ENCODE data around the gene CIITA.

The CIITA gene

DNA sequence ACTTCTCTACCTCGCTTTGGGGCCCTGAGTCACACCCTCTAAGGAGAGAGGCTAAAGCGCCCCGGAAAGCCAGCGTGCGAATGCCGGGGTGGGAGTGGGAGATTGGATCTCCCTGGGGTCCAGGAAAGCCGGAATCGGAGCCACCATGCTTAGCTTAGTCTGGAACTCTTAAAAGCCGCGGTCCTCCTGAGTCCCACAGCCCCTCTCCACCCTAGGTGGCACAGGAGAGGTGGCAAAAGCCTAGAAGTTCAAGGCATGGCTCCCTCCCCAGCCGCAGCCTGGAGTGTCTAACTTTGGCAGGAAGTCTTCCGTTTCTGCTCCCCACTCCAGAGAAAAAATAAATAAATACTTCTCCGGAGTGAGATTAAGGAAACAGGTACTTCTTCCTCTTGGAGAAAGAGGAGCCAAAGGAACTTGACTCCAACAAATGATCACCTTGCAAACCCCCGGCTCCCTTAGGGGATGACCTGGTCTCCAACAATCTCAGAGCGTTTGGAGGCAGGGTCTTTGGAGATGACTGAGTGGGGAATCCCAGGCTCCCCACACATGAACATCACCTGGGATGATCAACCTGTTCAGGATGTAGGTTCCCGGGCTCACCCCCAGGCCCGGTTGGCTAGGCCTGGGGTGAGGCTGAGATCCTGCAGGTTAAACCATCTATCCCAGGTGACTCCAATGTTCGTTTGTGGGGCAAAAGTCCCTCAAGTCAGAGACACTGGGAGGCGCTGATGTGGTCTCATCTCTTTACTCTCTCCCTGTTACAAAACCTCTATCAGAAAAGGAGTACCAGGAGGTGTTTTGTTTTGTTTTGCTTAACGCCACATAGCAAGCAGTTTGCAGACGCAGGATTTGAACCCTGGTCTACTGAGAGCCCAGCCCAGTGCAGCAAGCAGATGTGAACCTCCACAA, 2.9 kb downstream of the CIITA start:
- DNase-seq: no peak

DNA sequence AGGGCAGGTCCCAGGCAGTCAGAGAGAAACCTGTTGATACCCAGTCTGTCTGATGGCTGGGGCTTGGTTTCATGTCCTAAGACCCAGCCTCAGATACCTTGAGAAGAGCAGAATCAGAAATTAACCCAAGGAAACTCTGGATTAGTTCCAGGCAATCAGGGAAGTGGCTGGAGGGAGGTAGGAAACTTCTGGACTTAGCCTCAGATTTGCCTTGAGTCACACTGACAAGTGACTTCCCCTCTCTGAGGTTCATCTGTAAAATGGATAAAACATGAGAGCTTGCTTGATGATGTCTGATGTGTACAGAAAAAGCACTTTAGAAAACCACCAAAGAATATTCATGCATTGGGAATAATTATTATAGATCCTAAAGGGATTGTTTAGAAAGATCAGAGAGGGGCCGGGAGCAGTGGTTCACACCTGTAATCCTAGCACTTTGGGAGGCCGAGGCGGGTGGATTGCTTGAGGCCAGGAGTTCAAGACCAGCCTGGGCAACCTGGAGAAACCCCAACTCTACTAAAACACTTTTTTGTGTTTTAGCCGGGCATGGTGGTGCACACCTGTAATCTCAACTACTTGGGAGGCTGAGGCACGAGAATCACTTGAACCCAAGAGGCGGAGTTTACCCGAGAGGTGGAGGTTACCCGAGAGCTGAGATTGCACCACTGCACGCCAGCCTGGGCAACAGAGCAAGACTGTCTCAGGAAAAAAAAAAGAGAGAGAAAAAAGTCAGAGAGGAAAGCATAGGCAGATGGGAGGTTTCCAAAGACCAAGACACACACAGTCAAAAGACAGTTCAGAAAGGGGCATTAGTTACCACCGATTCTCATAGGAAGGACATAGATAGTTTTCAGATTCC, 3.8 kb downstream of the CIITA start:
- DNase-seq: no peak

GRCh38 chr16:10881479-10882030, 4.6 kb downstream of the CIITA start:
- no peak for DNase-seq

DNA sequence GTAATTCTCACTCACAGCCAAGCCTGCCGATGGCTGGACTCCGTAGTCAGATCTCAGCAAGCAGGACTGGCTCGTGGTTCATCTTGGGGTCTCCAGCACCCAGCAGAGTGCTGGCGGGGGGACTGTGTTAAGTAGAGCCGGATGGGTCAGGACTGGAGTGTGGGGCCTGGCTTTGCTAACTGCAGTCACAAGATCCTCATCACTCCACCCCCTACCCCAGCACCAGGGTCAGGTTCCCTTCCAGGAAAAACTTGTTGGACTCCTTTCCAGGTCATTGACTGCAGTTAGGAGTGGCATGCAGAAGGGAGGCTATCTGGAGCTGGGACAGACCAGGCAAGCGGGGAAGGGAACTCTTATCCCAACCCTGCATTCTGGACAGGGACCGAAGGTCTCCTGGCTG, 6.0 kb downstream of the CIITA start:
- no peak for DNase-seq

DNA sequence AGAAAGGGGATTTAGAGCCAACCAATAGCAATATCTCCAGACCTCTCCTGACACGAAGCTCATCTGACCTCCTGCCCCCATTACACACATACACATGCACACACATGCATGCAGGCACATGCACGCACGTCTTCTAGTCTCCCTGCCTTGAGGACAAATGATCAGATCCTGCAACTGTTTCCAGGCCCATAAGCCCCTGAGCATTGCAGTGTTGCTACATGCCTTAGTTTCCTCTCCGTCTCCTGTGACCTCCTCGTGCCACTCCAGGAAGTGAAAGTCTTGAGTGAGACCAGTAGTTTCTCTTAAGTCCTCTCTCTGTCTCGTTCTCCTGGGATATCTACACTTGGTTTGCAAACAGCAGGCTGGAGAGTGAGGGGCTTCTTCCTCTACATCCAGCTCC, 8.2 kb downstream of the CIITA start:
- DNase-seq: no peak

DNA sequence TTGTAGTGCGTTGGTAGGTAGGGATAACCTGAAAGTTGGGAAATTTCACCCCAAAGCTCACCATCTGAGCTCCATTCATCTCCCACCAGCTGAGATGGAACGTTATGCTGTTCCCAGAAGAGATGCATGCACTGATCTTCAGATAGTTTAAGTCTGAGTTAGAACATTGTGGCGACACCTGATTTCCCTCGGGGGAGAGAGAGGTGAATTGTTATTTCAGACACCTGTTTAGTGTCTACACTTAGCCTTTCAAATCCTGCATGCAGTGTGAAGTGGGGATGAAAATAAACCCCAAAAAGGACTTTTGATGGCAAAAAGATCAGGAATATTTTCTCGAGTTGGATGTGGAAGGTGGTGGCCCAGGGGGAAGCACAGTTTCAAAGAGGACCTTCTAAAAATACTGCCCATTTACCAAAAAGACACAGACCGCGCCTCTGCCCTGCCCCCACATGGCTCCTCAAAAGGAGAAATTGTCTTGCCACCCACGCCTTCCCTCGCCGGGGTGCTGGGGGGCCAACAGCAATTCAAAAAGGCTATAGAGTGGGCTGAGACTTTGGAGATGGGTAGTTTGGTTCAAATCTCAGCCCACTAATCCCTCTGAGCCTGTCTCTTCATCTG, 11.4 kb downstream of the CIITA start:
- DNase-seq: no peak

- DNase-seq: no peak
These were observed 12.9 kb downstream of the CIITA start for GRCh38 chr16:10889855-10890254.

- DNase-seq: no peak
These were observed 15.8 kb downstream of the CIITA start for GRCh38 chr16:10892782-10893318.

DNA sequence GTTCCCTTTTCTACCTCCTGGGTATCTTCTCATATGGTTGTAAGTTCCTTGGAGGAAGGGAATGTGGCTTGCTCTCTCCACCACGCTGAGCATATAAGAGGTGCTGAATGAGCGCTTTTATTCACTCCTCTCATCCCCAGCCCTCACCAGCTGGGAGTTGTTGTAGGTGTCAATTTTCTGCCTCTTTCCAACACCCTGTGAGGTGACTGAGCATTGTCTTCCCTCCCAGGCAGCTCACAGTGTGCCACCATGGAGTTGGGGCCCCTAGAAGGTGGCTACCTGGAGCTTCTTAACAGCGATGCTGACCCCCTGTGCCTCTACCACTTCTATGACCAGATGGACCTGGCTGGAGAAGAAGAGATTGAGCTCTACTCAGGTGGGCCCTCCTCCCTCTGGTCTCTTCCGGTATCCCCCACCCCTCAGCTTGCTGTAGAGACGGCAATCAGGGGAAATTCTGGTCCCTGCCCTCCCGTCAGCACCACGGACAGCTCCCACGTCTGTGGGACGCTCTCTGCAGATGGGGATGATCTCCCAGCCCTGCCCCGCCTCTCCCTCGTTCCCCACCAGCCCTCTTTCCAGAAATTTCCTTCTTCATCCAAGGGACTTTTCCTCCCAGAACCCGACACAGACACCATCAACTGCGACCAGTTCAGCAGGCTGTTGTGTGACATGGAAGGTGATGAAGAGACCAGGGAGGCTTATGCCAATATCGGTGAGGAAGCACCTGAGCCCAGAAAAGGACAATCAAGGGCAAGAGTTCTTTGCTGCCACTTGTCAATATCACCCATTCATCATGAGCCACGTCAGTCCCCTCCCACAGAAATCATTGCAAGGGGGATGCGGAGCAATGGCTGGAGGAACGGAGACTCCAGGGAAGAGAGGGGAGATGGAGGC, 18.3 kb downstream of the CIITA start:
- DNase-seq: no peak

GRCh38 chr16:10896165-10896564, 19.2 kb downstream of the CIITA start:
- DNase-seq: no peak

- DNase-seq: no peak
These were observed 19.7 kb downstream of the CIITA start for GRCh38 chr16:10896723-10897122.

GRCh38 chr16:10897134-10897533, 20.1 kb downstream of the CIITA start:
- no peak for DNase-seq

GRCh38 chr16:10902999-10903398, 26.0 kb downstream of the CIITA start:
- no peak for DNase-seq

- no peak for DNase-seq
These were observed 29.5 kb downstream of the CIITA start for GRCh38 chr16:10906482-10906881.

DNA sequence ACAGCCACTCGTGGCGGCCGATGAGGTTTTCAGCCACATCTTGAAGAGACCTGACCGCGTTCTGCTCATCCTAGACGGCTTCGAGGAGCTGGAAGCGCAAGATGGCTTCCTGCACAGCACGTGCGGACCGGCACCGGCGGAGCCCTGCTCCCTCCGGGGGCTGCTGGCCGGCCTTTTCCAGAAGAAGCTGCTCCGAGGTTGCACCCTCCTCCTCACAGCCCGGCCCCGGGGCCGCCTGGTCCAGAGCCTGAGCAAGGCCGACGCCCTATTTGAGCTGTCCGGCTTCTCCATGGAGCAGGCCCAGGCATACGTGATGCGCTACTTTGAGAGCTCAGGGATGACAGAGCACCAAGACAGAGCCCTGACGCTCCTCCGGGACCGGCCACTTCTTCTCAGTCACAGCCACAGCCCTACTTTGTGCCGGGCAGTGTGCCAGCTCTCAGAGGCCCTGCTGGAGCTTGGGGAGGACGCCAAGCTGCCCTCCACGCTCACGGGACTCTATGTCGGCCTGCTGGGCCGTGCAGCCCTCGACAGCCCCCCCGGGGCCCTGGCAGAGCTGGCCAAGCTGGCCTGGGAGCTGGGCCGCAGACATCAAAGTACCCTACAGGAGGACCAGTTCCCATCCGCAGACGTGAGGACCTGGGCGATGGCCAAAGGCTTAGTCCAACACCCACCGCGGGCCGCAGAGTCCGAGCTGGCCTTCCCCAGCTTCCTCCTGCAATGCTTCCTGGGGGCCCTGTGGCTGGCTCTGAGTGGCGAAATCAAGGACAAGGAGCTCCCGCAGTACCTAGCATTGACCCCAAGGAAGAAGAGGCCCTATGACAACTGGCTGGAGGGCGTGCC, 30.1 kb downstream of the CIITA start:
- no peak for DNase-seq

GRCh38 chr16:10907757-10908045, 30.7 kb downstream of the CIITA start:
- no peak for DNase-seq

DNA sequence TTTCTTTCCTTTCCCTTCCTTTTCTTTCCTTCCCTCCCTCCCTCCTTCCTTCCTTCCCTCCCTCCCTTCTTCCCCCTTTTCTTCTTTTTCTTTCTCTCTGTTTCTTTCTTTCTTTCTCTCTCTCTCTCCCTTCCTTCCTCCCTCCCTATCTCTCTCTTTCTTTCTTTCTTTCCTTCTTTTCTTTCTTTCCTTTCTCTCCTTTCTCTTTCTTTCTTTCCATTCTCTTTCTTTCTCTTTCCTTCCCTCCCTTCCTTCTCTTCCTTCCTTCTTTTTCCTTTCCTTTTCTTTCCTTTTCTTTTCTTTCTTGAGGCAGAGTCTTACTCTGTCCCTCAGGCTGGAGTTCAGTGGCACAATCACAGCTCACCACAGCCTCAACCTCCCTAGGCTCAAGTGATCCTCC, 34.3 kb downstream of the CIITA start:
- no peak for DNase-seq

- no peak for DNase-seq
These were observed 39.5 kb downstream of the CIITA start for GRCh38 chr16:10916534-10916933.

GRCh38 chr16:10918294-10919002, 41.4 kb downstream of the CIITA start:
- peak; percentile 69 for DNase-seq

DNA sequence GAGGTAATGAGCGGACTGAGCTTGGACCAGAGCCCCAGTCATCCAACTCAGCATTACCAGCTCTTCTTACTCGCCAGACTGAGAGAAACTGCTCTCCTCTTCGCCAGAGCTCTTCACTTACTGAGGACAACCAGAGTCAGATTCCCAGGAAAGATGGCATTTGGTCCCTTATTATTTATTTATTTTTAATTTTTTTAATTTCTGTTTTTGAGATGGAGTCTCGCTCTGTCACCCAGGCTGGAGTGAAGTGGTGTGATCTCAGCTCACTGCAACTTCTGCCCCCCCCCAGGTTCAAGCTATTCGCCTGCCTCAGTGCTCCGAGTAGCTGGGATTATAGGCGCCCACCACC, 42.0 kb downstream of the CIITA start:
- DNase-seq: no peak
